NOMO-1 (cell line): ENCODE results near the gene EXOC6B.
"Not testable (repeated sequence)": the region's sequence is repeated elsewhere in the genome, so short reads cannot be mapped to it uniquely, and the experiment has no call there.

Source experiments
- DNase-seq, 2 experiments: peaks; one replicate each; lab custom pipeline; 2025; ENCODE audit not compliant: unreplicated experiment in 2 of 2; lab: John Stamatoyannopoulos, UW

EXOC6B gene

DNA sequence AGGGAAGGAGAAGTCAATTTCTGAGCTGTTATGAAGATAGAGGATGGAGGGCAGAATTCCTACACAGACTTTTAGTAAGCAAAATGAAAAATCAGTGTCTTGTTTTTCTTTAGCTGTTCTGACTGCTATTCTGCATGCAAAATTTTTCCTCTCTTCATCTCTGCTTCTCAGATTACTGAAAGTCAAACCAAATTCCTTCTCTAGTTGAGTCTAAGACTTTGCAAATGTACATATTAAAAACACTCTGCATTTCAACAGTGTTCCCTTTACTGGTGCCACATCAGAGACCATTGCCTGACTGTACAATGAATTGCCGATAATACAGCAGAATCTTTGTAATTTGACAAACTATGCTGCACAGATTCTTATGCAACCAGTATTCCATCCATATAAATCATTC lies 198.8 kb downstream of the EXOC6B start:
- no peak for DNase-seq

DNA sequence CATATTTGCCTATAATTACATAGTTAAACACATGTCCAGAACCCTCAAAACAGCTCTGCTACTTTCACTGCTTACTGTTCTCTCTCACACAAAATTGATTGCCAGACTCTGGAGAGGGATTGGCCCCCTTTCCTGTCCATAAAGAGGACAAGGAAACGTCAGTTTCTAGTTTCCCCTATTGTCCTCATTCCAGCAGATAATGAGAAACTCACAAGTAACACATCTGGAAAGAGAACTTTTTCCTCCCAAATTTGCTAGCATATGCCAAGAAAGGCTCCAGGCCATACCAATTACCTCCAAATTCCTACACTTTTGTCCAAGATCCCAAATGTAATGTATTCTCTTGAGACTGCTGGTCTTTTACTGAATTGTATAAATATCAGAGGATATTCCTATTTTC lies 200.5 kb downstream of the EXOC6B start:
- no peak for DNase-seq

DNA sequence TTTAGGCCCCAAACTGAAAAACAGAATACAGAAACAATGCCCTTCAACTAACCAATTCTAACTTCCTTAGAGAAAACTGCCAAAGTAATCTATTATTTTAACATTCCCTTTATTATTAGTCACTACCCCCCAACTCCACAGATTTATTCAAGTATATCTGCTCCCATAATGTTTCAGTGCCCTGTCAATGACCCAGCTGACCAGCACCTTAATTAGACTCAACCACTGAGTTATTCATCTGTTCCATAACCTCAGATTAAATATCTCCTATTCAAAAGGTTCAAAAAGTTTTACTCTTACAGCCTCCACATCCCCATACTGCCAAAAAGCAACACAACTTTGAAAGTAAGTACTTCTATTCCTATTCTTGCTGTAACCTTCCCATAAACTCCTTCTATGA lies 202.4 kb downstream of the EXOC6B start:
- no peak for DNase-seq

- no peak for DNase-seq
Observed at GRCh38 chr2:72619626-72620025, 206.2 kb downstream of the EXOC6B start.

GRCh38 chr2:72613931-72614330 lies 211.9 kb downstream of the EXOC6B start:
- DNase-seq = no peak

- DNase-seq = no peak
Observed at GRCh38 chr2:72612614-72613160, 213.1 kb downstream of the EXOC6B start.

- no peak for DNase-seq
Observed at GRCh38 chr2:72607189-72607588, 218.6 kb downstream of the EXOC6B start.

DNA sequence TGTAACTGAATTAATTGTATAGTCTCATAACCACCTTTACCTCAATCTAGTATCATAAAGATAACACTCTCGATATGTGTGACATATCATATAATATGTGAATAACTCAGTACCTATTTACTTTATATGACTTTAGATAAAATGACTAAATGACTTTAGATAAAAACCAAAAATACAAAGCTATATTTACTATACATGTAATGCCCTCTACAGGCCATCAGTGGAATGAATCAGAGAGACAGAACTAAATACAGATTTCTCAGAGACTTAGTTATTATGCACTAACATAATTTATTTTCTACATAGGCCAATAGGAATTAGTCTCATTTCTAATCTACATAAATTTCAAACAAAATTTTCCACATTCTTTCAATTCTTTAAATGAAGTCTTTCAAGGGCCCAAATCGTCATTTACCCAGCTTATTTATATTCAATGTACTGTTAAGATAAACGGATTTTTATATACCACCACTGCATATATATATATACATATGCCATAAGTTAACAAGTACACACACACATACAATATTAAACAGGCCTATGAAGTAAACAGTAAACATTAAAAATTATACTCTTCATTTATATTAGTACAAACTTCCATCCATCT lies 219.9 kb downstream of the EXOC6B start:
- DNase-seq = no peak

DNA sequence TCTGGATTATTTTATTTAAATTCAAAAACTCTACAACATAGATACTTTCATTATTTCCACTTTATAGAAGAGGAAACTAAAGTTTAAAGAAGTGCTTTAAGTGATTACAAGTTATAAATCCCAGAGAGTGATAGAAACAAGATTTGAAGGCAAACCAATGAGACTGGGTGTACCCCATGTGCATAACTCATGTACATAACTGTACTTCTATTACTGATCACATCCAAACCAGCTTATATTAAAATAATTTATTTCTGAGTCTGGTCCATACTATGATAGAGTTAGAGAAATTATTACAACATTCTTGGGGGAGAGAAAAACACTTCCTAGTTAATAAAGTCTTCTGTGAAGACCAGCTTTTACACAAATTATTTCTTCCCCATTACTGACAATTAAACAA lies 221.4 kb downstream of the EXOC6B start:
- DNase-seq = no peak

- no peak for DNase-seq
Observed at GRCh38 chr2:72603481-72603880, 222.4 kb downstream of the EXOC6B start.

DNA sequence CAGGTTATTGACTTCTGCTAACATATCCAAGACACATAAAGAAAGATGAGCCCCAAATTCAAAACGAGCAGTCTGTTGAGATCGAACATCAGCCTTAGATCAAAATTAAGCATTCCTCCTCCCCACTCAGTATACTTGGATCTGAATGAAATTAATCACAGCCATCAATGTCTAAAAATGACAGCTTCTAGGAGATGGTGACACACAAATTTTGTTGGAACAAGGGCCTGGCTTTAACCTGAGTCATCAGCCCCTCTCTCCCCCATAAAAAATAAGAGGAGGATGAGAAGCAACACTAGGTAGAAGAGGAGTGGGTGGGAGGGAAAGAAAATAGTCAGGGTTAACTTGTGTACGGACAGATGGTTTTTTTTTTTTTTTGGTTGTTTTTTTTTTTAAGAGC lies 223.1 kb downstream of the EXOC6B start:
- DNase-seq = no peak

DNA sequence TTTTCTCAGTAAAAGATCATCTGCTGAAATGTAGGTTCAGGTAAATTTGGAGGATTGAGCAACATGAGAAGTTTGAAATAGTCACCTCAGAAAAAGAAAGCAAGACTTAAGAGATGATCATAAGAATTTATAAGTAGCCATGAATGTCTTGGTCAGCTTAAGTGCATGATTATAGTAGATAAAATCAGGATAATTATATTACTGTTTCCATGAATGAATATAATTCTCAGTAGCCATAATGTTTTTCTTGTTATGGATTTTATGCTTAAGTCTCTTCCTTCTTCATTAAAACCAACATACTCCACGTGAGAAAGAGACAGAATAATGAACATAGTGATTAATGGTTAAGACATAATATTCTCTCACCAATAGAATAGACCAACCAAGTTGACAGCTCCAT lies 223.7 kb downstream of the EXOC6B start:
- no peak for DNase-seq

DNA sequence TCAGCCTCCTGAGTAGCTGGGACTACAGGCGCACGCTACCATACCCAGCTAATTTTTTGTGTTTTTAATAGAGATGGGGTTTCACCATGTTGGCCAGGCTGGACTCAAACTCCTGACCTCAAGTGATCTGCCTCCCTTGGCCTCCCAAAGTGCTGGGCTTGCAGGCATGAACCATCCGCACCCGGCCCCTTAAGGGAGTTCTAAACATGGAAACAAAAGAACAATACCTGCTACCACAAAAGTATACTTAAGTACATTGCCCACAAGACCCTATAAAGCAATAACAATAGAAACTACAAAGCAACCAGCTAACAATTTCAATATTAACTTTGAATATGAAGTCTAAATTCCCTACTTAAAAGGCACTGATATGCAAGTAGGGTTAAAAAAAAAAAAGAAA lies 242.0 kb downstream of the EXOC6B start:
- DNase-seq = not testable (repeated sequence)

DNA sequence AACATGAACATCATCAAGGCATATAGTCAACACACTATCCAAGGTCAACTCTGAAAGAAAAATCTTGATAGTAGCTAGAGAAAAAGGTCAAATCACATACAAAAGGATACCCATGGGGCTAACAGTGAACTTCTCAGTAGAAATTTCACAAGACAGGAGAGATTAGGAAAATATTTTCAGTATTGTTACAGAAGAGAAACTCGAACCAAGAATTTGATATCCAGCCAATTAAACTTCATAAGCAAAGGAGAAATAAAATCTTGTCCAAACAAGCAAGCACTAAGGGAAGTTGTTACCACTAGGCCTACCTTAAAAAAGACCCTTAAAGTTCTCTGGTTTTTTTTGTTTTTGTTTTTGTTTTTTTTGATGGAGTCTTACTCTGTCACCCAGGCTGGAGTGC lies 242.5 kb downstream of the EXOC6B start:
- DNase-seq = no peak

DNA sequence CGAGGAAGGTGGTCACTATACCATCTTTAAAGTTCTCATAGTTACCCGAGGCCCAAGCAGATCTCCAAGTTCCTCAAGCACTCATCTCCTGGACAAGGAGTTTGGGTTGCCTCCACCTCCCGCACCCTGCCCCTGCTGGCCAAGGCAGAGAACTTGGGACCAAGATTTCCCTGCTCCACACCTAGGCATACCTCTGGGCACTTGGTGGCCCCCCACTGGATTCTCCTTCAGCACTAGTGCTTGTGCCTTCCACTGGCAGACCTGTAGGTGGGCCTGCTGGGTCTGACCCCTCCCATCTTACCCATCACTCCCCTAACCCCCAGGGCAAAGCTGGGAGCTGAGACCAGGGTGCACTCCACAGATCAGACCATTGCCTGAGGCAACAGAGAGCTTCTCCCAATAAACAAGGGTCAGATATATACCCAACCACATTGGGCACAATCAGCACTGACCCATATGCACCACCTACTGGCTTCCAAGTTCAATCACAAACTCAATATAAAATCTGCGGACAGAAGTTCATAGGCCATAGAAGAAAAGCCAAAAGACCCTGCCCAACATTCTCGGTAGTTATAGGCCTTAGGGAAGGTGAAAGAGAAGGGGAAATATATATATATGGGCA lies 244.2 kb downstream of the EXOC6B start:
- no peak for DNase-seq

- peak; percentile 26 to 65 for DNase-seq
Observed at GRCh38 chr2:72579591-72580180, 246.1 kb downstream of the EXOC6B start.

GRCh38 chr2:72576861-72577260 lies 249.0 kb downstream of the EXOC6B start:
- no peak for DNase-seq

- no peak for DNase-seq
Observed at GRCh38 chr2:72576459-72576858, 249.4 kb downstream of the EXOC6B start.

- no peak for DNase-seq
Observed at GRCh38 chr2:72574886-72575285, 250.9 kb downstream of the EXOC6B start.

DNA sequence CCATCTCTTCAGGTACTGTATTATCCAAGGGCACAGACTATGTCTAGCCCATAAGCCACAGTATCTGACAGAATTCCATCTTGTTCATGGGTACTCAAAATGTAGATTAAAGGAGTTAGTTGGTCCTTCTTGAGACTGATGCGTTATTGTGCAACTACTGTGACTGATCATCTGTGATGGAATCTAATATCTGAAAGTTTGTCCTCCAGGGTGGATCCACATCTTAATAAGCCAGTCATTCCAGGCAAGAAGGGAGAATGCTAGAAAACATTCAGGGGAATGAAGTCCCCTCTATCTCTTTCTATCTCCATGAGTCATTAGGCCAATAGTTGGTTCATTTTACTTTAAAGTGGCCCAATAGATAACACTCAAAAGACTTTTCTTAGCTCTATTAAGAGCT lies 252.6 kb downstream of the EXOC6B start:
- DNase-seq = no peak

- DNase-seq = no peak
Observed at GRCh38 chr2:72572501-72572900, 253.3 kb downstream of the EXOC6B start.

GRCh38 chr2:72570413-72570812 lies 255.4 kb downstream of the EXOC6B start:
- no peak for DNase-seq
